GM12878 (cell line): ENCODE results near the gene PCYOX1L. TPM values are rescaled to one million over a fixed set of nuclear protein-coding genes. Genes with fewer than 3 reads are reported as not detected.
A peak's percentile ranks its signal among the peaks of the same experiment; 100 is the strongest.

Source experiments
- ATAC-seq: fragments of 200-7000 bp; cut with Tn5 transposase; 3 replicates; pipeline ENCODE4 v1.9.1; 2020; ENCODE audit warnings: mild to moderate bottlenecking, moderate library complexity
- BruUV-seq: library from RNA; stranded (reverse); fragments of 400-500 nt; replicated peaks from 2 replicates; lab custom pipeline; 2021; lab: Mats Ljungman, UMichigan
- CTCF ChIA-PET: fragments of 300-600 bp; sonication (Branson Sonifier 250); formaldehyde crosslinking; extraction: SDS; loops from one replicate; lab custom pipeline; 2021; ENCODE audit warnings: inconsistent platforms; lab: Yijun Ruan, JAX
- POLR2A ChIA-PET: fragments of 350-600 bp; formaldehyde crosslinking; extraction: SDS; loops from one replicate; lab custom pipeline; 2021; ENCODE audit warnings: inconsistent platforms; lab: Charles Lee
- RAD21 ChIA-PET: fragments of 300-600 bp; sonication (Branson Sonifier 250); formaldehyde crosslinking; loops from one replicate; lab custom pipeline; 2023; ENCODE audit warnings: antibody characterized with exemption; ENCODE audit not compliant: unreplicated experiment; lab: Charles Lee
- SMC1A ChIA-PET: fragments of 300-600 bp; sonication (Branson Sonifier 250); formaldehyde crosslinking; loops from one replicate; lab custom pipeline; 2023; ENCODE audit not compliant: unreplicated experiment, uncharacterized antibody; lab: Charles Lee
- DNase-seq: peaks from one replicate; pipeline ENCODE4 v3.0.0-alpha.2; 2011; ENCODE audit warnings: low read depth, low spot score
- FAIRE-seq: peaks from 3 replicates; lab custom pipeline; 2011; peaks lifted over from hg19 to GRCh38; lab: Jason Lieb, UNC
- H2AFZ ChIP-seq: 2 replicates; pipeline ENCODE4 v1.6.0; 2011; ENCODE audit warnings: low read depth, low read length, control low read depth; ENCODE audit not compliant: control insufficient read depth
- H3K27ac ChIP-seq: 2 replicates; pipeline ENCODE4 v1.5.1; 2011; ENCODE audit warnings: control low read depth; ENCODE audit not compliant: control insufficient read depth, insufficient read depth
- H3K27me3 ChIP-seq, 2 experiments: replicated peaks in 1 of 2; 2 replicates each; pipeline versions ENCODE4 v1.6.0 to v1.6.1; 2011; ENCODE audit warnings: low read length in 1 of 2; ENCODE audit not compliant: control insufficient read depth in 2 of 2, insufficient read depth in 2 of 2
- H3K36me3 ChIP-seq, 2 experiments: 2 replicates each; pipeline ENCODE4 v1.5.1; 2011; ENCODE audit warnings: low read length in 1 of 2; ENCODE audit not compliant: control insufficient read depth in 2 of 2, insufficient read depth in 2 of 2
- H3K4me1 ChIP-seq: 2 replicates; pipeline ENCODE4 v1.6.1; 2011; ENCODE audit warnings: mild to moderate bottlenecking, low read length, moderate library complexity, mixed read lengths; ENCODE audit not compliant: control insufficient read depth, insufficient read depth
- H3K4me2 ChIP-seq: 2 replicates; pipeline ENCODE4 v1.6.0; 2011; ENCODE audit warnings: control low read depth; ENCODE audit not compliant: control insufficient read depth, insufficient read depth
- H3K4me3 ChIP-seq: fragments of 200-600 bp; sonication (generic); 2 replicates; pipeline ENCODE4 v1.5.1; 2016
- H3K79me2 ChIP-seq: 2 replicates; pipeline ENCODE4 v1.6.0; 2011; ENCODE audit warnings: low read length; ENCODE audit not compliant: control insufficient read depth, insufficient read depth
- H3K9ac ChIP-seq: 2 replicates; pipeline ENCODE4 v1.8.0; 2011; ENCODE audit warnings: low read length, control low read depth, mixed read lengths; ENCODE audit not compliant: control insufficient read depth, insufficient read depth
- H3K9me3 ChIP-seq: replicated peaks from 3 replicates; pipeline ENCODE4 v1.5.1; 2011; ENCODE audit warnings: mild to moderate bottlenecking, low read length; ENCODE audit not compliant: control insufficient read depth, insufficient read depth
- H4K20me1 ChIP-seq: 2 replicates; pipeline ENCODE4 v1.6.0; 2011; ENCODE audit not compliant: control insufficient read depth, insufficient read depth
- BACH1 ChIP-seq: fragments of 450-650 bp; IDR thresholded peaks from 2 replicates; pipeline ENCODE4 v1.6.1; 2017; ENCODE audit warnings: mild to moderate bottlenecking, borderline replicate concordance
- CREM ChIP-seq: IDR thresholded peaks from 2 replicates; pipeline ENCODE4 v1.6.1; 2014; ENCODE audit warnings: antibody characterized with exemption, low read depth
- DPF2 ChIP-seq: fragments of 450-650 bp; IDR thresholded peaks from 2 replicates; pipeline ENCODE4 v1.6.1; 2017; ENCODE audit warnings: mild to moderate bottlenecking
- GABPA ChIP-seq: IDR thresholded peaks from 2 replicates; pipeline ENCODE4 v1.6.1; 2014; ENCODE audit warnings: antibody characterized with exemption, low read depth, mild to moderate bottlenecking, inconsistent platforms
- HCFC1 ChIP-seq: fragments of 150-350 bp; IDR thresholded peaks from 2 replicates; pipeline ENCODE4 v1.6.1; 2014; ENCODE audit warnings: low read length
- IRF3 ChIP-seq: fragments of 450-650 bp; IDR thresholded peaks from 2 replicates; pipeline ENCODE4 v1.6.1; 2014; ENCODE audit warnings: mild to moderate bottlenecking
- MEF2A ChIP-seq: IDR thresholded peaks from 2 replicates; pipeline ENCODE4 v1.6.1; 2011; ENCODE audit warnings: low read depth, mild to moderate bottlenecking, low read length, moderate library complexity; ENCODE audit not compliant: insufficient read depth
- NR2C2 ChIP-seq: IDR thresholded peaks from 2 replicates; pipeline ENCODE4 v1.6.1; 2011; ENCODE audit warnings: borderline replicate concordance, low read depth; ENCODE audit not compliant: control insufficient read depth, insufficient read length
- NR2F1 ChIP-seq: fragments of 450-650 bp; conservative IDR thresholded peaks from 2 replicates; pipeline ENCODE4 v1.6.1; 2017; ENCODE audit warnings: mild to moderate bottlenecking
- POLR2A ChIP-seq: IDR thresholded peaks from 2 replicates; pipeline ENCODE4 v1.6.1; 2011; ENCODE audit warnings: low read depth, mild to moderate bottlenecking, low read length
- RB1 ChIP-seq: fragments of 450-650 bp; formaldehyde crosslinking; IDR thresholded peaks from 2 replicates; pipeline ENCODE4 v1.6.1; 2017; ENCODE audit warnings: mild to moderate bottlenecking, borderline replicate concordance
- RBBP5 ChIP-seq: fragments of 200-600 bp; sonication (generic); conservative IDR thresholded peaks from 2 replicates; pipeline ENCODE4 v1.6.1; 2016
- SMARCA5 ChIP-seq: fragments of 450-650 bp; IDR thresholded peaks from 2 replicates; pipeline ENCODE4 v1.6.1; 2017; ENCODE audit warnings: mild to moderate bottlenecking
- SPI1 ChIP-seq: IDR thresholded peaks from 2 replicates; pipeline ENCODE4 v1.6.1; 2011; ENCODE audit warnings: low read depth, mild to moderate bottlenecking, low read length, moderate library complexity, borderline replicate concordance; ENCODE audit not compliant: insufficient read depth
- SREBF2 ChIP-seq: IDR thresholded peaks from 2 replicates; pipeline ENCODE4 v1.6.1; 2012; ENCODE audit warnings: mild to moderate bottlenecking, low read length
- TAF1 ChIP-seq: IDR thresholded peaks from 2 replicates; pipeline ENCODE4 v1.6.1; 2011; ENCODE audit warnings: mild to moderate bottlenecking, low read depth, low read length, borderline replicate concordance
- TCF7 ChIP-seq: IDR thresholded peaks from 2 replicates; pipeline ENCODE4 v1.6.1; 2014; ENCODE audit warnings: antibody characterized with exemption, borderline replicate concordance
- WGBS: methylation state at CpG from one replicate; pipeline ENCODE4 v1.1.6; 2016; ENCODE audit warnings: low lambda C conversion rate; ENCODE audit not compliant: insufficient replicate concordance, insufficient coverage; ENCODE audit errors: missing lambda C conversion rate; 5-methylcytosine and 5-hydroxymethylcytosine counted together
- in situ Hi-C: fragments of 300-500 bp; cut with MboI; formaldehyde crosslinking; loops from 9 replicates; pipeline ENCODE4 v1.14.3; 2018; ENCODE audit warnings: mixed read lengths
- intact Hi-C: fragments of 100-400 bp; cut with micrococcal nuclease; formaldehyde crosslinking; loops from one replicate; pipeline ENCODE4 v1.14.2; 2022; ENCODE audit not compliant: unreplicated experiment
- polyA plus RNA-seq, 11 experiments: library from polyadenylated mRNA; depleted of rRNA in 4 of 11; unstranded in 6 of 11; stranded (reverse) in 5 of 11; fragments of >200 nt; fragmentation: Nextera tagmentation in 4 of 11; fragmentation: Illumina TruSeq in 1 of 11; extraction: Ambion mirVana in 4 of 11; extraction: Trizol in 1 of 11; gene quantifications; 1 replicate in 1 of 11; 2 replicates in 10 of 11; pipeline versions ENCODE4 v1.2.1 to v1.2.3, GENCODE V29; 2011 to 2016; ENCODE audit warnings: inconsistent platforms in 2 of 11, missing spikeins in 2 of 11, low read depth in 1 of 11
- total RNA-seq, 4 experiments: library from RNA; depleted of rRNA in 3 of 4; stranded (reverse); fragments of >200 nt in 3 of 4; fragmentation: Illumina TruSeq in 1 of 4; extraction: Trizol in 1 of 4; gene quantifications; 2 replicates each; pipeline versions ENCODE4 v1.2.1 to v1.2.3, GENCODE V29; 2013 to 2021

PCYOX1L gene
- total and polyA plus RNA-seq, 10 of the 15 experiments (the other 5 are each of a cell fraction or from before 2014, with no cell fraction given): 2.9 to 17.0 (median 12.9) TPM

- Histone ChIP-seq H3K4me3 (no peak overlapping the region), H3K9me3 (no peaks in the 10 kb centered on the region), H3K4me2 (no peak overlapping the region), H3K27ac (no peak overlapping the region), H3K79me2 (peaks cover 10% of the 10 kb centered on the region), H3K9ac (no peak overlapping the region), H2AFZ (no peak overlapping the region), H3K27me3 (no peaks in the 10 kb centered on the region), H3K4me1 (peaks cover 13% of the 10 kb centered on the region), H4K20me1 (no peaks in the 10 kb centered on the region), H3K36me3 (peaks cover 2 to 16% of the 10 kb centered on the region in 2 experiments)
- ATAC-seq (no peak), FAIRE-seq (no peak), DNase-seq (no peak)
- ChIA-PET CTCF (interaction anchor here (0.5 to 7.5 kb wide), 10 partner anchors 11 to 196 kb away, joined by 3 to 81 read pairs (median 4); partner anchors contain the start of genes CSNK1A1 and GRPEL2), RAD21 (interaction anchor here (0.9 to 3.1 kb wide), 2 partner anchors 10 to 14 kb away, joined by 3 to 30 read pairs; partner anchors contain the start of gene GRPEL2), SMC1A (interaction anchor here (0.7 to 4.0 kb wide), 2 partner anchors 10 to 254 kb away, joined by 3 to 23 read pairs; partner anchors contain the start of gene GRPEL2), POLR2A (interaction anchor here (1.2 to 4.2 kb wide), 2 partner anchors 10 to 196 kb away, joined by 3 to 66 read pairs; partner anchors contain the start of genes CSNK1A1 and GRPEL2)
- in situ Hi-C loops (no loop called here), intact Hi-C loops (no loop called here)
- 94% methylated on average over 1 of the region's 1 CpG for WGBS
- BruUV-seq: no TSS peak
- TF ChIP-seq IRF3: no peak
- 0 out of 2 replicates have a peak, but pooled peaks have one; percentile 30 for TF ChIP-seq POLR2A
- TF ChIP-seq CREM: no peak
Measured at GRCh38 chr5:149355688-149356087, 2.2 kb upstream of the PCYOX1L start.

DNA sequence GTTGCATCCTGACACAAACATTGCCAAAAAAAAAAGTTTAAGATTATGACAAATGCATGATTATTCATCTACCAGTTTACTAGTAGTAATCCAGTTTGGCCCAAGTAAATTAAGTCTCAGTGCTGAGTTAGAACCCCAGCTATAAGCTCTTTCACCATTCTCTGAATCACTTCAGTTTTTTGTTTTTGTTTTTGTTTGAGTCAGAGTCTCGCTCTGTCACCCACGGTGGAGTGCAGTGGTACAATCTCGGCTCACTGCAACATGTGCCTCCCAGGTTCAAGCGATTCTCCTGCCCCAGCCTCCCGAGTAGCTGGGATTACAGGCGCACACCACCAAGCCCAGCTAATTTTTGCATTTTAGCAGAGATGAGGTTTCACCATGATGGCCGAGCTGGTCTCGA lies 1.5 kb upstream of the PCYOX1L start:
- ChIA-PET RAD21 (interaction anchor here (0.9 to 3.1 kb wide), 2 partner anchors 10 to 14 kb away, joined by 3 to 30 read pairs; partner anchors contain the start of gene GRPEL2), SMC1A (interaction anchor here (4.0 kb wide), 1 partner anchor 11 kb away, joined by 23 read pairs; the partner anchor contains the start of gene GRPEL2)
- ATAC-seq: no peak
- Histone ChIP-seq H2AFZ (no peak overlapping the region), H3K9me3 (no peaks in the 10 kb centered on the region), H3K4me3 (no peak overlapping the region), H3K27ac (no peak overlapping the region)
- BruUV-seq: no TSS peak
- no peak for DNase-seq
- no peak for TF ChIP-seq MEF2A
- no peak for TF ChIP-seq RBBP5
- no peak for TF ChIP-seq GABPA
- no peak for TF ChIP-seq SPI1
- TF ChIP-seq IRF3: no peak
- no peak for TF ChIP-seq HCFC1
- no peak for TF ChIP-seq SREBF2
- no peak for TF ChIP-seq DPF2
- TF ChIP-seq NR2C2: no peak
- no peak for TF ChIP-seq BACH1
- TF ChIP-seq TAF1: no peak
- TF ChIP-seq POLR2A: no peak
- no peak for TF ChIP-seq NR2F1
- TF ChIP-seq SMARCA5: no peak
- no peak for TF ChIP-seq TCF7
- no peak for TF ChIP-seq RB1
- TF ChIP-seq, all 136 proteins: peak for 0
- peaks cover 10% of the 10 kb centered on the region for H3K79me2 ChIP-seq
- in situ Hi-C loops (no loop called here), intact Hi-C loops (no loop called here)
- 33% methylated on average over 8 of the region's 8 CpGs for WGBS
- H3K4me2 ChIP-seq: 0 out of 2 replicates have a peak overlapping the region, but pooled peaks have one; percentile 14
- H3K36me3 ChIP-seq: peaks cover 0 to 9% of the 10 kb centered on the region in 2 experiments; a peak in 3 of 4 replicates
- no peaks in the 10 kb centered on the region for H4K20me1 ChIP-seq
- ChIA-PET POLR2A (interaction anchor here (2.8 to 4.2 kb wide), 2 partner anchors 11 to 195 kb away, joined by 8 to 66 read pairs; partner anchors contain the start of genes CSNK1A1 and GRPEL2), CTCF (interaction anchor here (0.7 to 7.5 kb wide), 11 partner anchors 11 to 628 kb away, joined by 3 to 81 read pairs (median 5); partner anchors contain the start of genes CSNK1A1 and GRPEL2)
- no peaks in the 10 kb centered on the region for H3K27me3 ChIP-seq
- no peak overlapping the region for H3K9ac ChIP-seq
- peaks cover 13% of the 10 kb centered on the region for H3K4me1 ChIP-seq
- no peak for FAIRE-seq
